BJ (cell line): Measurements from ENCODE around the gene TMEM219. TPM values are rescaled to one million over a fixed set of nuclear protein-coding genes. Genes with fewer than 3 reads are reported as not detected.

ENCODE experiments used
- CTCF ChIA-PET: fragments of 350-600 bp; formaldehyde crosslinking; extraction: SDS; loops from one replicate; lab custom pipeline; 2021; ENCODE audit warnings: antibody characterized with exemption, inconsistent platforms; lab: Yijun Ruan, JAX
- POLR2A ChIA-PET: fragments of 300-600 bp; sonication (Branson Sonifier 250); formaldehyde crosslinking; extraction: SDS; loops from one replicate; lab custom pipeline; 2021; ENCODE audit warnings: antibody characterized with exemption; lab: Charles Lee
- DNase-seq: peaks from one replicate; pipeline ENCODE4 v3.0.0-alpha.2; 2011; ENCODE audit warnings: low read depth
- H3K27me3 ChIP-seq: 2 replicates; pipeline ENCODE4 v1.6.0; 2011; ENCODE audit warnings: low read length; ENCODE audit not compliant: control insufficient read depth, insufficient read depth
- H3K36me3 ChIP-seq: 2 replicates; pipeline ENCODE4 v1.5.1; 2011; ENCODE audit warnings: low read length; ENCODE audit not compliant: control insufficient read depth, insufficient read depth
- H3K4me3 ChIP-seq: 2 replicates; pipeline ENCODE4 v1.5.1; 2011; ENCODE audit warnings: low read depth, mild to moderate bottlenecking, control low read depth, low read length
- CTCF ChIP-seq: IDR thresholded peaks from 2 replicates; pipeline ENCODE4 v1.5.1; 2011; ENCODE audit warnings: low read depth, mild to moderate bottlenecking, control low read depth, inconsistent platforms, low read length, moderate library complexity; ENCODE audit not compliant: insufficient read depth
- polyA plus RNA-seq: library from polyadenylated mRNA; depleted of rRNA; stranded (reverse); fragments of >200 nt; gene quantifications from 2 replicates; pipeline ENCODE4 v1.2.3, GENCODE V29; 2011

TMEM219 gene
- polyA plus RNA-seq, 1 experiment, result 146 TPM

- DNase-seq, result peak; percentile 76
- TF ChIP-seq CTCF, result 0 out of 2 replicates have a peak, but pooled peaks have one; percentile 2
- ChIA-PET POLR2A (no interaction called here), CTCF (interaction anchor here (0.6 to 1.4 kb wide), 4 partner anchors 9 to 295 kb away, joined by 3 to 8 read pairs (median 3); partner anchors contain the start of gene PAGR1)
- Histone ChIP-seq H3K4me3 (peak within 1 kb of the TSS; percentile 90), H3K27me3 (no peaks in the 10 kb centered on the region), H3K36me3 (peaks cover 21% of the 10 kb centered on the region)
Observed at GRCh38 chr16:29995911-29996765, 34.3 kb downstream of the TMEM219 start, which contains the start of gene INO80E. Gene INO80E (plus strand): TSS chr16:29996241. CDS start chr16:29996311, 70 bp downstream.

- Histone ChIP-seq H3K27me3 (no peaks in the 10 kb centered on the region), H3K36me3 (peaks cover 17% of the 10 kb centered on the region), H3K4me3 (peak overlapping the region; percentile 90)
- DNase-seq, result no peak
- TF ChIP-seq CTCF, result no peak
- POLR2A ChIA-PET, result no interaction called here
- CTCF ChIA-PET, result interaction anchor here (0.6 to 1.4 kb wide), 5 partner anchors 8 to 296 kb away, joined by 3 to 8 read pairs (median 3); partner anchors contain the start of gene PAGR1
Observed at GRCh38 chr16:29996766-29997250, 34.9 kb downstream of the TMEM219 start.

GRCh38 chr16:29999605-30000004, 37.7 kb downstream of the TMEM219 start:
- no peak overlapping the region for H3K4me3 ChIP-seq
- ChIA-PET POLR2A (no interaction called here), CTCF (interaction anchor here (0.8 kb wide), 1 partner anchor 12 kb away, joined by 3 read pairs; no protein-coding TSS in a partner anchor)
- peaks cover 11% of the 10 kb centered on the region for H3K36me3 ChIP-seq
- H3K27me3 ChIP-seq, result no peaks in the 10 kb centered on the region
- DNase-seq, result no peak
- TF ChIP-seq CTCF, result no peak

- DNase-seq, result no peak
- Histone ChIP-seq H3K27me3 (no peaks in the 10 kb centered on the region), H3K36me3 (peaks cover 12% of the 10 kb centered on the region), H3K4me3 (no peak overlapping the region)
- CTCF ChIA-PET, result interaction anchor here (0.8 to 1.6 kb wide), 2 partner anchors 11 to 30 kb away, joined by 3 to 4 read pairs; partner anchors contain the start of gene TLCD3B
- POLR2A ChIA-PET, result no interaction called here
- TF ChIP-seq CTCF, result 0 out of 2 replicates have a peak, but pooled peaks have one; percentile 6
Observed at GRCh38 chr16:30000735-30001631, 39.1 kb downstream of the TMEM219 start.
